GM23338 (cell line): ENCODE data around the gene MBL2. TPM values are rescaled to one million over a fixed set of nuclear protein-coding genes. Genes with fewer than 3 reads are reported as not detected.

Experiments
- ATAC-seq: fragments of 200-7000 bp; cut with Tn5 transposase; 3 replicates; pipeline ENCODE4 v1.9.1; 2020
- DNase-seq: peaks from one replicate; pipeline ENCODE4 v3.0.0-alpha.2; 2015; ENCODE audit warnings: low spot score
- H2AFZ ChIP-seq: fragments of 200-600 bp; sonication (generic); 2 replicates; pipeline ENCODE4 v1.8.0; 2016; ENCODE audit warnings: antibody characterized with exemption, mild to moderate bottlenecking, moderate library complexity
- H3F3A ChIP-seq: fragments of 200-600 bp; sonication (generic); replicated peaks from 2 replicates; pipeline ENCODE4 v1.8.0; 2017; ENCODE audit warnings: antibody characterized with exemption, mixed run types, low read depth
- H3K27ac ChIP-seq: fragments of 200-600 bp; sonication (generic); 2 replicates; pipeline ENCODE4 v1.6.1; 2016; ENCODE audit warnings: low read depth
- H3K27me3 ChIP-seq: fragments of 200-600 bp; sonication (generic); 2 replicates; pipeline ENCODE4 v1.8.0; 2016; ENCODE audit warnings: mild to moderate bottlenecking, mixed run types, moderate library complexity; ENCODE audit not compliant: insufficient read depth
- H3K36me3 ChIP-seq: fragments of 200-600 bp; sonication (generic); 2 replicates; pipeline ENCODE4 v1.8.0; 2016; ENCODE audit warnings: mild to moderate bottlenecking; ENCODE audit not compliant: insufficient read depth
- H3K4me1 ChIP-seq: fragments of 200-600 bp; sonication (generic); 2 replicates; pipeline ENCODE4 v1.8.0; 2016; ENCODE audit warnings: mild to moderate bottlenecking, moderate library complexity; ENCODE audit not compliant: insufficient read depth
- H3K4me2 ChIP-seq: fragments of 200-600 bp; sonication (generic); 2 replicates; pipeline ENCODE4 v1.7.1; 2017; ENCODE audit warnings: mixed run types
- H3K4me3 ChIP-seq: fragments of 200-600 bp; sonication (generic); 2 replicates; pipeline ENCODE4 v1.6.1; 2016; ENCODE audit warnings: mixed run types
- H3K79me2 ChIP-seq: fragments of 200-600 bp; sonication (generic); replicated peaks from 2 replicates; pipeline ENCODE4 v1.8.0; 2017; ENCODE audit warnings: mild to moderate bottlenecking; ENCODE audit not compliant: insufficient read depth
- H3K9me2 ChIP-seq: fragments of 200-600 bp; sonication (generic); 2 replicates; pipeline ENCODE4 v1.8.0; 2017; ENCODE audit not compliant: insufficient read depth
- H4K20me1 ChIP-seq: fragments of 200-600 bp; sonication (generic); replicated peaks from 2 replicates; pipeline ENCODE4 v1.8.0; 2017; ENCODE audit warnings: mild to moderate bottlenecking; ENCODE audit not compliant: insufficient read depth
- H3K27ac Mint-ChIP-seq: 2 replicates; pipeline ENCODE4 v1.8.0; 2020; ENCODE audit warnings: inconsistent platforms, mild to moderate bottlenecking, moderate library complexity, mixed read lengths
- H3K27me3 Mint-ChIP-seq: 3 replicates; pipeline ENCODE4 v1.8.0; 2022; ENCODE audit warnings: low read depth, mild to moderate bottlenecking, moderate library complexity, mixed read lengths, inconsistent platforms; ENCODE audit not compliant: insufficient read depth, poor library complexity
- H3K36me3 Mint-ChIP-seq: 3 replicates; pipeline ENCODE4 v1.8.0; 2021; ENCODE audit warnings: low read depth, mild to moderate bottlenecking, inconsistent platforms, moderate library complexity, mixed read lengths
- H3K4me1 Mint-ChIP-seq: 3 replicates; pipeline ENCODE4 v1.8.0; 2020; ENCODE audit warnings: mild to moderate bottlenecking, inconsistent platforms, mixed read lengths
- H3K4me3 Mint-ChIP-seq: 3 replicates; pipeline ENCODE4 v1.8.0; 2021; ENCODE audit warnings: moderate library complexity, mild to moderate bottlenecking, inconsistent platforms, mixed read lengths
- H3K9me3 Mint-ChIP-seq: 3 replicates; pipeline ENCODE4 v1.8.0; 2020; ENCODE audit warnings: moderate library complexity, mild to moderate bottlenecking, inconsistent platforms, mixed read lengths
- EZH2 ChIP-seq: fragments of 200-600 bp; sonication (generic); IDR thresholded peaks from one replicate; pipeline ENCODE4 v1.8.0; 2017; ENCODE audit warnings: antibody characterized with exemption, mild to moderate bottlenecking, low read depth; ENCODE audit not compliant: unreplicated experiment
- EZH2phosphoT487 ChIP-seq: fragments of 200-600 bp; sonication (generic); IDR thresholded peaks from one replicate; pipeline ENCODE4 v1.8.1; 2018; ENCODE audit warnings: antibody characterized with exemption; ENCODE audit not compliant: unreplicated experiment
- JUNB ChIP-seq: IDR thresholded peaks from one replicate; pipeline ENCODE4 v1.6.1; 2016; ENCODE audit warnings: antibody characterized with exemption; ENCODE audit not compliant: unreplicated experiment
- NANOG ChIP-seq: IDR thresholded peaks from 2 replicates; pipeline ENCODE4 v1.6.1; 2016; ENCODE audit warnings: antibody characterized with exemption, borderline replicate concordance
- STAT1 ChIP-seq: IDR thresholded peaks from one replicate; pipeline ENCODE4 v1.6.1; 2016; ENCODE audit warnings: antibody characterized with exemption; ENCODE audit not compliant: unreplicated experiment
- ZNF114 ChIP-seq: fragments of 250-450 bp; sonication (Bioruptor Pico); IDR thresholded peaks from 2 replicates; pipeline ENCODE4 v1.5.0; 2020; ENCODE audit warnings: mild to moderate bottlenecking, moderate library complexity
- ZNF331 ChIP-seq: fragments of 250-450 bp; sonication (Bioruptor Pico); IDR thresholded peaks from 2 replicates; pipeline ENCODE4 v1.5.0; 2020; ENCODE audit warnings: low read depth, mild to moderate bottlenecking, moderate library complexity
- polyA plus RNA-seq: library from polyadenylated mRNA; unstranded; fragments of >200 nt; fragmentation: Nextera tagmentation; extraction: Ambion mirVana; gene quantifications from 2 replicates; pipeline ENCODE4 v1.2.1, GENCODE V29; 2016
- total RNA-seq: library from RNA; depleted of rRNA; stranded (reverse); fragments of >200 nt; shearing (Covaris generic); gene quantifications from 2 replicates; pipeline ENCODE4 v1.2.3, GENCODE V29; 2014
- TF ChIP-seq, protein P1 (sequence below): IDR thresholded peaks from 2 replicates; pipeline ENCODE4 v1.6.1; 2016; ENCODE audit warnings: antibody characterized with exemption
- TF ChIP-seq, protein P2 (sequence below), 2 experiments: fragments of 200-600 bp in 1 of 2; sonication (generic) in 1 of 2; conservative IDR thresholded peaks; 2 replicates each; pipeline versions ENCODE4 v1.5.1 to v1.6.1; 2016 to 2017; ENCODE audit warnings: antibody characterized with exemption in 2 of 2, low read depth in 2 of 2, mild to moderate bottlenecking in 2 of 2, moderate library complexity in 1 of 2
- TF ChIP-seq, protein P3 (sequence below): fragments of 250-450 bp; sonication (Bioruptor Pico); IDR thresholded peaks from 2 replicates; pipeline ENCODE4 v1.5.0; 2020; ENCODE audit warnings: mild to moderate bottlenecking, moderate library complexity
- TF ChIP-seq, protein P4 (sequence below): IDR thresholded peaks from one replicate; pipeline ENCODE4 v1.6.1; 2018; ENCODE audit warnings: antibody characterized with exemption; ENCODE audit not compliant: unreplicated experiment

MBL2 gene
- total and polyA plus RNA-seq, 2 experiments from 2014 or later, result not detected

DNA sequence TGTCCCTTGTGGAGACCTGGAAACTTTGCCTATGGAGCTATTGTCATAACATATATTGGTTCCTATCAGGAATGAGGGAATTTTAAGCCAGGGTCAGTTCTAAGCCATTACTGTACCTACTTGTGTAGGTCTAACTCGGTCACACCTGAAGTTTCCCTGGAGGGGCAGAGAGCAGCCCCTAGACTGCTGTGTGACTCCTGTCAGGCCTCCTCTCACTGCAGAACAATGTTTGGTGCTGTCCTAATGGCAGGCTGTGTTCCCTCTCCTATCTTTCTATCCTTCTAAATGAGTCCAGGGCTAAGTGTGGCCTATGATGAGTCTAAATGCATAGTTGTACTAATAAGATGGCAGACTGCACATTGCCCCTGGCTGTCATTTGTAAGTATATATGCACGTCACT lies 14.2 kb downstream of the MBL2 start (continued):
- TF ChIP-seq, protein P1, sequence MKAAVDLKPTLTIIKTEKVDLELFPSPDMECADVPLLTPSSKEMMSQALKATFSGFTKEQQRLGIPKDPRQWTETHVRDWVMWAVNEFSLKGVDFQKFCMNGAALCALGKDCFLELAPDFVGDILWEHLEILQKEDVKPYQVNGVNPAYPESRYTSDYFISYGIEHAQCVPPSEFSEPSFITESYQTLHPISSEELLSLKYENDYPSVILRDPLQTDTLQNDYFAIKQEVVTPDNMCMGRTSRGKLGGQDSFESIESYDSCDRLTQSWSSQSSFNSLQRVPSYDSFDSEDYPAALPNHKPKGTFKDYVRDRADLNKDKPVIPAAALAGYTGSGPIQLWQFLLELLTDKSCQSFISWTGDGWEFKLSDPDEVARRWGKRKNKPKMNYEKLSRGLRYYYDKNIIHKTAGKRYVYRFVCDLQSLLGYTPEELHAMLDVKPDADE, result no peak
- no peak for TF ChIP-seq ZNF114 (CRISPR knock-in tag)

DNA sequence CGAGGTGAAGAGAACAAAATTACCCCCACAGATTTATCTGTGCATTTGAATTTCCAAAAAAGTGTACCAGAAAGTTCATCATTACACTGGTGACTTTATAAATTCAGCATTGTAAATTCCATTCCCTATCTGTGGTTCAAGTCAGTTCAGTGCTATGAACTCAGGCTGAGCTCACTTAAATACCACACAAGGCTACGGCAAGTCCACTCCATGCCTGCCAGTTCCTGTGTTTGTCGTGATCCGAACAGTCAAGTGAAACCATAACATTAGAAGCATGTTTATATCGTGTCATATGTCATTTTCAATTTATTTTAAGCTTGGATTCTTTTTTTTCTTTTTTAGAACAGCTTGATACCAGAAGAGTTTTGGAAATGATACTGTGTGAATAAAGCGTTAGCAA lies 14.8 kb downstream of the MBL2 start:
- no peak for ATAC-seq
- Histone ChIP-seq H2AFZ (peak overlapping the region; percentile 53; the same call in 1 of the 2 replicates), H3K27me3 (no peaks in the 10 kb centered on the region), H3K9me2 (no peaks in the 10 kb centered on the region), H3K4me1 (no peaks in the 10 kb centered on the region), H3F3A (no peaks in the 10 kb centered on the region), H3K36me3 (no peaks in the 10 kb centered on the region), H3K4me3 (no peak overlapping the region), H3K79me2 (no peaks in the 10 kb centered on the region), H3K4me2 (no peak overlapping the region), H4K20me1 (no peaks in the 10 kb centered on the region), H3K27ac (no peak overlapping the region)
- H3K36me3 Mint-ChIP-seq, result no peaks in the 10 kb centered on the region
- DNase-seq, result no peak
- H3K4me3 Mint-ChIP-seq, result no peak overlapping the region
- TF ChIP-seq, protein P2, sequence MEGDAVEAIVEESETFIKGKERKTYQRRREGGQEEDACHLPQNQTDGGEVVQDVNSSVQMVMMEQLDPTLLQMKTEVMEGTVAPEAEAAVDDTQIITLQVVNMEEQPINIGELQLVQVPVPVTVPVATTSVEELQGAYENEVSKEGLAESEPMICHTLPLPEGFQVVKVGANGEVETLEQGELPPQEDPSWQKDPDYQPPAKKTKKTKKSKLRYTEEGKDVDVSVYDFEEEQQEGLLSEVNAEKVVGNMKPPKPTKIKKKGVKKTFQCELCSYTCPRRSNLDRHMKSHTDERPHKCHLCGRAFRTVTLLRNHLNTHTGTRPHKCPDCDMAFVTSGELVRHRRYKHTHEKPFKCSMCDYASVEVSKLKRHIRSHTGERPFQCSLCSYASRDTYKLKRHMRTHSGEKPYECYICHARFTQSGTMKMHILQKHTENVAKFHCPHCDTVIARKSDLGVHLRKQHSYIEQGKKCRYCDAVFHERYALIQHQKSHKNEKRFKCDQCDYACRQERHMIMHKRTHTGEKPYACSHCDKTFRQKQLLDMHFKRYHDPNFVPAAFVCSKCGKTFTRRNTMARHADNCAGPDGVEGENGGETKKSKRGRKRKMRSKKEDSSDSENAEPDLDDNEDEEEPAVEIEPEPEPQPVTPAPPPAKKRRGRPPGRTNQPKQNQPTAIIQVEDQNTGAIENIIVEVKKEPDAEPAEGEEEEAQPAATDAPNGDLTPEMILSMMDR (conservative IDR thresholded peaks at IDR 0.05; ENCODE audit: low read depth in 2 of 2), result no peak
- TF ChIP-seq, protein P3, sequence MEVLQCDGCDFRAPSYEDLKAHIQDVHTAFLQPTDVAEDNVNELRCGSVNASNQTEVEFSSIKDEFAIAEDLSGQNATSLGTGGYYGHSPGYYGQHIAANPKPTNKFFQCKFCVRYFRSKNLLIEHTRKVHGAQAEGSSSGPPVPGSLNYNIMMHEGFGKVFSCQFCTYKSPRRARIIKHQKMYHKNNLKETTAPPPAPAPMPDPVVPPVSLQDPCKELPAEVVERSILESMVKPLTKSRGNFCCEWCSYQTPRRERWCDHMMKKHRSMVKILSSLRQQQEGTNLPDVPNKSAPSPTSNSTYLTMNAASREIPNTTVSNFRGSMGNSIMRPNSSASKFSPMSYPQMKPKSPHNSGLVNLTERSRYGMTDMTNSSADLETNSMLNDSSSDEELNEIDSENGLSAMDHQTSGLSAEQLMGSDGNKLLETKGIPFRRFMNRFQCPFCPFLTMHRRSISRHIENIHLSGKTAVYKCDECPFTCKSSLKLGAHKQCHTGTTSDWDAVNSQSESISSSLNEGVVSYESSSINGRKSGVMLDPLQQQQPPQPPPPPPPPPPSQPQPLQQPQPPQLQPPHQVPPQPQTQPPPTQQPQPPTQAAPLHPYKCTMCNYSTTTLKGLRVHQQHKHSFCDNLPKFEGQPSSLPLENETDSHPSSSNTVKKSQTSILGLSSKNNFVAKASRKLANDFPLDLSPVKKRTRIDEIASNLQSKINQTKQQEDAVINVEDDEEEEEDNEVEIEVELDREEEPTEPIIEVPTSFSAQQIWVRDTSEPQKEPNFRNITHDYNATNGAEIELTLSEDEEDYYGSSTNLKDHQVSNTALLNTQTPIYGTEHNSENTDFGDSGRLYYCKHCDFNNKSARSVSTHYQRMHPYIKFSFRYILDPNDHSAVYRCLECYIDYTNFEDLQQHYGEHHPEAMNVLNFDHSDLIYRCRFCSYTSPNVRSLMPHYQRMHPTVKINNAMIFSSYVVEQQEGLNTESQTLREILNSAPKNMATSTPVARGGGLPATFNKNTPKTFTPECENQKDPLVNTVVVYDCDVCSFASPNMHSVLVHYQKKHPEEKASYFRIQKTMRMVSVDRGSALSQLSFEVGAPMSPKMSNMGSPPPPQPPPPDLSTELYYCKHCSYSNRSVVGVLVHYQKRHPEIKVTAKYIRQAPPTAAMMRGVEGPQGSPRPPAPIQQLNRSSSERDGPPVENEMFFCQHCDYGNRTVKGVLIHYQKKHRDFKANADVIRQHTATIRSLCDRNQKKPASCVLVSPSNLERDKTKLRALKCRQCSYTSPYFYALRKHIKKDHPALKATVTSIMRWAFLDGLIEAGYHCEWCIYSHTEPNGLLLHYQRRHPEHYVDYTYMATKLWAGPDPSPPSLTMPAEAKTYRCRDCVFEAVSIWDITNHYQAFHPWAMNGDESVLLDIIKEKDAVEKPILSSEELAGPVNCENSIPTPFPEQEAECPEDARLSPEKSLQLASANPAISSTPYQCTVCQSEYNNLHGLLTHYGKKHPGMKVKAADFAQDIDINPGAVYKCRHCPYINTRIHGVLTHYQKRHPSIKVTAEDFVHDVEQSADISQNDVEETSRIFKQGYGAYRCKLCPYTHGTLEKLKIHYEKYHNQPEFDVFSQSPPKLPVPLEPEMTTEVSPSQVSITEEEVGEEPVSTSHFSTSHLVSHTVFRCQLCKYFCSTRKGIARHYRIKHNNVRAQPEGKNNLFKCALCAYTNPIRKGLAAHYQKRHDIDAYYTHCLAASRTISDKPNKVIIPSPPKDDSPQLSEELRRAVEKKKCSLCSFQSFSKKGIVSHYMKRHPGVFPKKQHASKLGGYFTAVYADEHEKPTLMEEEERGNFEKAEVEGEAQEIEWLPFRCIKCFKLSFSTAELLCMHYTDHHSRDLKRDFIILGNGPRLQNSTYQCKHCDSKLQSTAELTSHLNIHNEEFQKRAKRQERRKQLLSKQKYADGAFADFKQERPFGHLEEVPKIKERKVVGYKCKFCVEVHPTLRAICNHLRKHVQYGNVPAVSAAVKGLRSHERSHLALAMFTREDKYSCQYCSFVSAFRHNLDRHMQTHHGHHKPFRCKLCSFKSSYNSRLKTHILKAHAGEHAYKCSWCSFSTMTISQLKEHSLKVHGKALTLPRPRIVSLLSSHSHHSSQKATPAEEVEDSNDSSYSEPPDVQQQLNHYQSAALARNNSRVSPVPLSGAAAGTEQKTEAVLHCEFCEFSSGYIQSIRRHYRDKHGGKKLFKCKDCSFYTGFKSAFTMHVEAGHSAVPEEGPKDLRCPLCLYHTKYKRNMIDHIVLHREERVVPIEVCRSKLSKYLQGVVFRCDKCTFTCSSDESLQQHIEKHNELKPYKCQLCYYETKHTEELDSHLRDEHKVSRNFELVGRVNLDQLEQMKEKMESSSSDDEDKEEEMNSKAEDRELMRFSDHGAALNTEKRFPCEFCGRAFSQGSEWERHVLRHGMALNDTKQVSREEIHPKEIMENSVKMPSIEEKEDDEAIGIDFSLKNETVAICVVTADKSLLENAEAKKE (CRISPR knock-in tag), result no peak
- no peak for TF ChIP-seq ZNF114 (CRISPR knock-in tag)
- TF ChIP-seq NANOG, result no peak
- TF ChIP-seq EZH2phosphoT487, result no peak
- TF ChIP-seq, protein P1, result no peak
- TF ChIP-seq, protein P4, sequence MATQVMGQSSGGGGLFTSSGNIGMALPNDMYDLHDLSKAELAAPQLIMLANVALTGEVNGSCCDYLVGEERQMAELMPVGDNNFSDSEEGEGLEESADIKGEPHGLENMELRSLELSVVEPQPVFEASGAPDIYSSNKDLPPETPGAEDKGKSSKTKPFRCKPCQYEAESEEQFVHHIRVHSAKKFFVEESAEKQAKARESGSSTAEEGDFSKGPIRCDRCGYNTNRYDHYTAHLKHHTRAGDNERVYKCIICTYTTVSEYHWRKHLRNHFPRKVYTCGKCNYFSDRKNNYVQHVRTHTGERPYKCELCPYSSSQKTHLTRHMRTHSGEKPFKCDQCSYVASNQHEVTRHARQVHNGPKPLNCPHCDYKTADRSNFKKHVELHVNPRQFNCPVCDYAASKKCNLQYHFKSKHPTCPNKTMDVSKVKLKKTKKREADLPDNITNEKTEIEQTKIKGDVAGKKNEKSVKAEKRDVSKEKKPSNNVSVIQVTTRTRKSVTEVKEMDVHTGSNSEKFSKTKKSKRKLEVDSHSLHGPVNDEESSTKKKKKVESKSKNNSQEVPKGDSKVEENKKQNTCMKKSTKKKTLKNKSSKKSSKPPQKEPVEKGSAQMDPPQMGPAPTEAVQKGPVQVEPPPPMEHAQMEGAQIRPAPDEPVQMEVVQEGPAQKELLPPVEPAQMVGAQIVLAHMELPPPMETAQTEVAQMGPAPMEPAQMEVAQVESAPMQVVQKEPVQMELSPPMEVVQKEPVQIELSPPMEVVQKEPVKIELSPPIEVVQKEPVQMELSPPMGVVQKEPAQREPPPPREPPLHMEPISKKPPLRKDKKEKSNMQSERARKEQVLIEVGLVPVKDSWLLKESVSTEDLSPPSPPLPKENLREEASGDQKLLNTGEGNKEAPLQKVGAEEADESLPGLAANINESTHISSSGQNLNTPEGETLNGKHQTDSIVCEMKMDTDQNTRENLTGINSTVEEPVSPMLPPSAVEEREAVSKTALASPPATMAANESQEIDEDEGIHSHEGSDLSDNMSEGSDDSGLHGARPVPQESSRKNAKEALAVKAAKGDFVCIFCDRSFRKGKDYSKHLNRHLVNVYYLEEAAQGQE, result no peak
- no peak for TF ChIP-seq JUNB
- no peak for TF ChIP-seq STAT1
- no peak for TF ChIP-seq ZNF331
- TF ChIP-seq EZH2, result no peak
- no peaks in the 10 kb centered on the region for H3K4me1 Mint-ChIP-seq
- H3K27me3 Mint-ChIP-seq, result no peaks in the 10 kb centered on the region
- H3K27ac Mint-ChIP-seq, result no peak overlapping the region
- no peaks in the 10 kb centered on the region for H3K9me3 Mint-ChIP-seq
